HG03097 (cell line): ENCODE results near the gene BTBD10.

ENCODE experiments used
- ATAC-seq: cut with Tn5 transposase; IDR thresholded peaks from one replicate; pipeline ENCODE4 v1.9.1; 2021; ENCODE audit not compliant: unreplicated experiment, low FRiP score

Gene BTBD10

GRCh38 chr11:13376838-13377237 is 86.2 kb downstream of the BTBD10 start:
- no peak for ATAC-seq

GRCh38 chr11:13376402-13376801 is 86.6 kb downstream of the BTBD10 start:
- no peak for ATAC-seq

- no peak for ATAC-seq
Measured at GRCh38 chr11:13375798-13376197, 87.2 kb downstream of the BTBD10 start.

GRCh38 chr11:13373216-13373615 is 89.8 kb downstream of the BTBD10 start:
- no peak for ATAC-seq

GRCh38 chr11:13368041-13368446 is 95.0 kb downstream of the BTBD10 start:
- ATAC-seq: no peak

- no peak for ATAC-seq
Measured at GRCh38 chr11:13367115-13367514, 95.9 kb downstream of the BTBD10 start.

DNA sequence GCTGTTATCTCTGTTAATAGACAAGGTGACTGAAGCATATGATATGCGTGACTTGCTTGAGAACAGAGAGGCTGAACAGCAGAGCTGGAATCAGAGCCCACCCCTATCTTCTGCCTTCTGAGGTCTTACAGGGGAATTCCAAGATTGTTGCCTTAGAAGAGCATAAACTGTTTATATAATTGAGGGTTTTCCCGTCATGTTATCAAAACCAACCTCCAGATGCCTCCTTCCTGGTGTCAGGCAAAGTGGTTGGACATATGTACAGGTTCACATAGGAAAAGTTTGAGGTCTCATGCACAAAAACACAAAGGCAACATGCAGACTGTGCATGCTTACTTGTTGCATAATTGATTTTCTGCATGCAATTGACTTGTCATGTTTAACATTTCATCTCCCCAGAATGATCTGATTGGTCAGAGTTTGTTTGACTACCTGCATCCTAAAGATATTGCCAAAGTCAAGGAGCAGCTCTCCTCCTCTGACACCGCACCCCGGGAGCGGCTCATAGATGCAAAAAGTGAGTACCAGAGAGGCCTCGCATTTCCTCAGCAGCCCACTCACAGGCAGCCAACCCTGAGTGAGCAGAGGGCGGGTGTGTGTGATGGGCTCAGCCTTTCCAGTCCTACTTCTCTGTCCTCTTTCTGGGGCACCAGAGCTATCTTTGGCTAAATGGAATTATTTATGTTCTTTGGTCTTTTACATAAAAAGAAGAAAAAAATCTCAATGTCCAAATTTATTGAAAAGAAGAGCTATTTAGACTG is 96.6 kb downstream of the BTBD10 start:
- no peak for ATAC-seq

GRCh38 chr11:13364388-13364787 is 98.6 kb downstream of the BTBD10 start:
- ATAC-seq: no peak

DNA sequence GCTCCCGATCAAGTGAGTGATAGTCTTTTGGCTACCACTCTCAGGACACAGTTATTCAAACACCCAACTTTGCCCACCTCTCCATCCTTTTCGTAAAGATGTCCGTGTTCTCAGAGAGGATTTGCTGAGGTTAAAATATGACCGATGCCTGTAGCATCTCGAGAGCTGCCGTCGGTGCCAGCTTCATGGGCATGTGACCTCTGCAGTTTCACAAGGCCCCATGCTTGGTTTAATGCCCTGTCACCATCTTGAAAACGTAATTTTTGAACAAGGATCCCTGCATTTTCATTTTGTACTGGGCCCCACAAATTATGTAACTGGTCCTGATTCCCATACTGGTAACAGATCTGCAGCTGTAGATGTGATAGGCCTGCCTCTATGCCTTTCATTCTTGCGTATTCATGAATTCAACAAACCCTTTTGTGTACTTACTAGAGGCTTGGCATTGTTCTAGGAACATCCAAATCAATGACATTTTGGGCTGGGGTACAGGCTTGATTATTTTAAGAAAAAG is 100.4 kb downstream of the BTBD10 start:
- ATAC-seq: no peak

GRCh38 chr11:13358596-13359270 is 104.3 kb downstream of the BTBD10 start:
- no peak for ATAC-seq

GRCh38 chr11:13357232-13357631 is 105.8 kb downstream of the BTBD10 start:
- ATAC-seq: no peak

DNA sequence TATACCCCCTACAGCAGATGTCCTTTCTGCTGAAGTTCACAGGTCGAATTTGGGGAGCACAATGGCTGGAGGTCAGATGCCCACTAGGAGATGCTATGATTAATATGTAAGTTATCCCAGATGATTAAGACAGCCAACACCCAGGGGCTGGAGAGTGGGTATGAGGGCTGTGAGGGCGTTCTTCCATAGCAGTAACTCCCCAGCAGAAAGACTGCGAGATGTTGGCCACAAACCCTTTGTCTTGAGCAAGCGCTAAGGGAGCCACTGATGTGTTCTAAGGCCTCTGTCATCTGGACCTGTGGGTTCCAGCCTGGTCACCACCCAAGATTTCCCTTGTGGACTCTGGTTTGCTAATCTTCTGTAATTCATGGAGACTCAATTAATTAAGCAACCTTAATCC is 107.8 kb downstream of the BTBD10 start:
- no peak for ATAC-seq

DNA sequence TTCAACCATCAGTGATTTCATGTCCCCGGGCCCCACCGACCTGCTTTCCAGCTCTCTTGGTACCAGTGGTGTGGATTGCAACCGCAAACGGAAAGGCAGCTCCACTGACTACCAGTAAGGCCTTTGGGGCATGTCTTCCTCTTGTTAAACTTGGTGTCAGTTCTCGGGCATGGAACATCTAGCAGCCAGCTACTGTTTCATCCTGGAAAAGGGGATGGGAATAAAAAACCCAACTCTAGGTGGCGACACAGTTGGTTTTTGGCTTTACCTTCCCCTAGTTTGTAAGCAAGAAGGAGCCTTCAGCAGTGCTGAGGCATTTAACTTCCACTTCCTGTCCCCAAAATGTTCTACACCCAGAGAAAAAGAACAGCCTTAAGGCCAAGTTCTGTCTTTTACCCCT is 108.7 kb downstream of the BTBD10 start:
- no peak for ATAC-seq

DNA sequence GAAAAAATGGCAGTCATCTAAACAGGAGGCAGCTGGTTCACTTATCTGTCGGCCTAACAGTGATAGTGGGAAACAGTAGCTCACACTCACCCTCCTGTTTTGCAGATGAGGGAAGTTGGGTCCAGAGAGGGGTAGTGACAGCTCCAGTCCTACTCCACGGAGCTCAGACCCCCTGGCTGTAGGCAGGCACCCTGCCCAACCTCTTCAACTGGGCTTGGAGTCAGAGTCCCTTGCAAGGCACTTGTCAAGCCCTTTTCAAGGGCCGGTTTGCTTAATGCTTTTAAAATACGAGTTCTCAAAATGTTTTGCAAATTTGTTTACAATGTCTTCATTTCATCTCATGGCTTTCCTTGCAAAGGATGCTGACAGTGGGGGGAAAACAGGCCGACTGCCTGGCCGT is 110.3 kb downstream of the BTBD10 start:
- ATAC-seq: no peak

GRCh38 chr11:13349581-13349980 is 113.4 kb downstream of the BTBD10 start:
- ATAC-seq: no peak

- ATAC-seq: no peak
Measured at GRCh38 chr11:13349046-13349445, 114.0 kb downstream of the BTBD10 start.

- no peak for ATAC-seq
Measured at GRCh38 chr11:13348305-13348704, 114.7 kb downstream of the BTBD10 start.

GRCh38 chr11:13347901-13348300 is 115.1 kb downstream of the BTBD10 start:
- ATAC-seq: no peak

GRCh38 chr11:13346470-13346869 is 116.6 kb downstream of the BTBD10 start:
- ATAC-seq: no peak

- ATAC-seq: no peak
Measured at GRCh38 chr11:13344818-13345217, 118.2 kb downstream of the BTBD10 start.

- no peak for ATAC-seq
Measured at GRCh38 chr11:13343931-13344717, 118.9 kb downstream of the BTBD10 start.
